MM.1S (cell line): ENCODE data around the gene CCDC40.

Experiments used
- DNase-seq: peaks from one replicate; pipeline ENCODE4 v3.0.0-alpha.2; 2015
- H2AFZ ChIP-seq: fragments of 300-600 bp; sonication (generic); 2 replicates; pipeline ENCODE4 v1.6.0; 2016; ENCODE audit warnings: antibody characterized with exemption, low read length
- H3F3A ChIP-seq: fragments of 300-600 bp; sonication (generic); 2 replicates; pipeline ENCODE4 v1.6.1; 2016; ENCODE audit warnings: mild to moderate bottlenecking, antibody characterized with exemption, low read length, moderate library complexity, mixed read lengths; ENCODE audit not compliant: insufficient read depth
- H3K27ac ChIP-seq: fragments of 300-600 bp; sonication (generic); 2 replicates; pipeline ENCODE4 v1.5.1; 2016; ENCODE audit warnings: mild to moderate bottlenecking, low read length
- H3K27me3 ChIP-seq: fragments of 300-600 bp; sonication (generic); replicated peaks from 2 replicates; pipeline ENCODE4 v1.6.0; 2016; ENCODE audit warnings: low read length; ENCODE audit not compliant: insufficient read depth
- H3K36me3 ChIP-seq: fragments of 300-600 bp; sonication (generic); replicated peaks from 2 replicates; pipeline ENCODE4 v1.6.1; 2016; ENCODE audit warnings: mild to moderate bottlenecking, low read length, mixed read lengths; ENCODE audit not compliant: insufficient read depth
- H3K4me1 ChIP-seq: fragments of 300-600 bp; sonication (generic); 2 replicates; pipeline ENCODE4 v1.6.1; 2016; ENCODE audit warnings: low read length, mixed read lengths
- H3K4me2 ChIP-seq: fragments of 300-600 bp; sonication (generic); 2 replicates; pipeline ENCODE4 v1.6.0; 2016; ENCODE audit warnings: low read depth, low read length
- H3K4me3 ChIP-seq: fragments of 300-600 bp; sonication (generic); 2 replicates; pipeline ENCODE4 v1.5.1; 2016; ENCODE audit warnings: low read length, mixed read lengths
- H3K79me2 ChIP-seq: fragments of 300-600 bp; sonication (generic); 2 replicates; pipeline ENCODE4 v1.6.1; 2016; ENCODE audit warnings: mixed run types, low read length, mixed read lengths
- H3K9ac ChIP-seq: fragments of 300-600 bp; sonication (generic); 2 replicates; pipeline ENCODE4 v1.6.1; 2016; ENCODE audit warnings: low read length, mixed read lengths
- H3K9me2 ChIP-seq: fragments of 300-600 bp; sonication (generic); replicated peaks from 2 replicates; pipeline ENCODE4 v1.6.1; 2016; ENCODE audit warnings: mild to moderate bottlenecking, low read length, mixed read lengths; ENCODE audit not compliant: insufficient read depth
- H3K9me3 ChIP-seq: fragments of 300-600 bp; sonication (generic); replicated peaks from 2 replicates; pipeline ENCODE4 v1.6.1; 2016; ENCODE audit warnings: mild to moderate bottlenecking, low read length, mixed read lengths; ENCODE audit not compliant: insufficient read depth
- H4K20me1 ChIP-seq: fragments of 300-600 bp; sonication (generic); 2 replicates; pipeline ENCODE4 v1.6.1; 2016; ENCODE audit warnings: mild to moderate bottlenecking, low read length, moderate library complexity, mixed read lengths; ENCODE audit not compliant: insufficient read depth
- CTCF ChIP-seq: fragments of 300-600 bp; sonication (generic); IDR thresholded peaks from 2 replicates; pipeline ENCODE4 v1.5.1; 2016; ENCODE audit warnings: antibody characterized with exemption, low read length, mixed read lengths
- EZH2 ChIP-seq: fragments of 300-600 bp; sonication (generic); optimal IDR thresholded peaks from 2 replicates; pipeline ENCODE3; 2017; ENCODE audit warnings: low read depth, mild to moderate bottlenecking, antibody characterized with exemption, low read length, mixed read lengths
- EZH2phosphoT487 ChIP-seq: fragments of 300-600 bp; sonication (generic); IDR thresholded peaks from 2 replicates; pipeline ENCODE4 v1.6.1; 2018; ENCODE audit warnings: antibody characterized with exemption, low read length

Gene CCDC40

GRCh38 chr17:80049986-80050385, 13.5 kb downstream of the CCDC40 start:
- no peaks in the 10 kb centered on the region for H3K4me1 ChIP-seq

DNA sequence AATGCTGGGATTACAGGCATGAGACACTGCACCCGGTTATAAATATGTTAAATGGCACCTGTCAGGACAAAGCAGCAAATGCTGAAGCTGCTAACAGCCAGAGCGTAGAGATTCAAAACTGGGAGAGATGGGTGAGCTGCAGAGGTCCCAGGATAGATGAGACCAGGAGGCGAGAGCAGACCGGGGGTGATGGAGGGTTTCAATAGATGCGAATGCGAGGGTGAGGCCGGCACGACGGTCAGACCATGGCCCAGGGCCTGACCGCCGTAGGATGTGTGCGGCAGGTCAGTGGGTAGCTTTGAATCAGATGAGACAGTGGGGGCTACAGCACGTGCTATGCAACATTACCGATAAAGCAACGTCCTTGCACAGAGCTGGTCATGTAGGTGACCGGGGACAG, 14.3 kb downstream of the CCDC40 start:
- TF ChIP-seq CTCF (no peak), EZH2 (no peak), EZH2phosphoT487 (no peak)
- H3K27ac ChIP-seq: no peak overlapping the region
- H3K9me2 ChIP-seq: no peaks in the 10 kb centered on the region
- no peak overlapping the region for H3K4me3 ChIP-seq
- DNase-seq: no peak
- H3K4me1 ChIP-seq: no peaks in the 10 kb centered on the region
- no peaks in the 10 kb centered on the region for H3K36me3 ChIP-seq
- no peaks in the 10 kb centered on the region for H3F3A ChIP-seq
- no peak overlapping the region for H3K4me2 ChIP-seq
- no peaks in the 10 kb centered on the region for H4K20me1 ChIP-seq
- H3K27me3 ChIP-seq: peaks cover 97% of the 10 kb centered on the region
- no peaks in the 10 kb centered on the region for H3K79me2 ChIP-seq
- no peak overlapping the region for H2AFZ ChIP-seq
- H3K9me3 ChIP-seq: no peaks in the 10 kb centered on the region
- H3K9ac ChIP-seq: no peak overlapping the region

More at GRCh38 chr17:80049986-80050385, 13.5 kb downstream of the CCDC40 start:
- peaks cover 97% of the 10 kb centered on the region for H3K27me3 ChIP-seq
- no peaks in the 10 kb centered on the region for H3K79me2 ChIP-seq
- no peak overlapping the region for H2AFZ ChIP-seq
- no peak overlapping the region for H3K4me2 ChIP-seq
- H3F3A ChIP-seq: no peaks in the 10 kb centered on the region
- H3K27ac ChIP-seq: no peak overlapping the region
- no peaks in the 10 kb centered on the region for H4K20me1 ChIP-seq
- no peak overlapping the region for H3K9ac ChIP-seq
- no peak for TF ChIP-seq EZH2
- TF ChIP-seq CTCF: no peak
- no peak for TF ChIP-seq EZH2phosphoT487
- H3K4me3 ChIP-seq: no peak overlapping the region
- H3K9me3 ChIP-seq: no peaks in the 10 kb centered on the region
- DNase-seq: no peak
- H3K9me2 ChIP-seq: no peaks in the 10 kb centered on the region
- no peaks in the 10 kb centered on the region for H3K36me3 ChIP-seq

DNA sequence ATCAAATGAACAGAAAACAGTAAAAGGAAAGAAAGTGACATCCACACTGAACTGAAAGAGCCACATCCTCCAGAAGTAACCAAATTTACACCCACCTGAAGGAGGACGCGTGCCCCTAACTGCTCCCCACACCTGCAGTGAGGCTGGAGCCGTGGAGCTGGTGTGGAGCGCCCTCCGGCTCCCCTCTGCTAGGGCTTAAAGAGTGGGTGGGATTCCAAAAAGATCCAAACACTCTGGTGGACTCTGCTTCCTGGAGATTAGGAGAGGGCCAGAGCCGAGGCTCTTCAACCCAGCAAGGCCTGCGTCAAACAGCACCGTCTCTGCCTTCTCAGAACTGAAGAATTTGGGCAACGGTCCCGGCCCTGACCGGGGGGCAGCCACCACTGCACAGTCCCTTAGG, 15.2 kb downstream of the CCDC40 start:
- DNase-seq: no peak
- H3K79me2 ChIP-seq: no peaks in the 10 kb centered on the region
- H3K9me3 ChIP-seq: no peaks in the 10 kb centered on the region
- no peaks in the 10 kb centered on the region for H3K4me1 ChIP-seq
- TF ChIP-seq EZH2 (no peak), CTCF (no peak), EZH2phosphoT487 (no peak)
- H2AFZ ChIP-seq: no peak overlapping the region
- no peak overlapping the region for H3K4me3 ChIP-seq
- H4K20me1 ChIP-seq: no peaks in the 10 kb centered on the region
- H3F3A ChIP-seq: no peaks in the 10 kb centered on the region
- no peak overlapping the region for H3K9ac ChIP-seq
- no peaks in the 10 kb centered on the region for H3K36me3 ChIP-seq
- H3K27me3 ChIP-seq: peaks cover 96% of the 10 kb centered on the region
- no peak overlapping the region for H3K4me2 ChIP-seq
- H3K27ac ChIP-seq: no peak overlapping the region
- H3K9me2 ChIP-seq: no peaks in the 10 kb centered on the region
